DMS153 treated with DMSO at 0.1 percent for 48 hours (cell line): ENCODE results near the gene GPN2.

Experiments used
- DNase-seq: peaks from one replicate; lab custom pipeline; 2025; ENCODE audit not compliant: unreplicated experiment; lab: John Stamatoyannopoulos, UW

GPN2 gene

DNA sequence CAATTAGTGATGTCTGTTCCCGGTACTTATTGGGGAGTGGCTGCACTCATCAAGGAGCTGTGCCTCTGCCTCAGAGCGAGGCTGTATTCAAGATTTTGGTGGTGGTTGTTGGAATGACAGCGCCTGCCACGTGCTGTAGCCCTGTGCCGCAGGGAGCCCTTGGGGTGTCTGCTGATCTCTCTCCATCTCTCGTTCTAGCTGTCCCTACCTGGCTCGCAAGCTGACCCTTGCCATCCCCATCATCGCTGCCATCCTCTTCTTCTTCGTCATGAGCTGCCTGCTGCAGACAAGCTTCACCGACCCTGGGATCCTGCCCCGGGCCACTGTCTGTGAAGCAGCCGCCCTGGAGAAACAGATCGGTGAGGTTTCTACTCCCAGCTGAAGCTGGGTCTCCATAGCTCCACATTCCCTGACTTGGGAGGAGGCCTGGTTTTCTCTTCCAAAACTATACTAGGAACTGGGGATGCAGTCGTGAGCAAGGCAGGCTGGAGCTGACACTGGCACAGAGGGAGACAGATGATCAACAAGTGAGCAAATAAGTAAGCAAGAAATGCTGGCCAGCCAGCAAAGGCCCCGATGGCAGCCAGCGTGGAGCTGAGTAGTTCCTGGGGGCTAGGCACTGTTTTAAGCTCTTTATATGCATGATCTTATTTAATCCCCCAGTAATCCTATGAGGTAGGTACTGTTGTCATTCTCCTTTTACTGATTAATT is 57.7 kb downstream of the GPN2 start:
- no peak for DNase-seq

DNA sequence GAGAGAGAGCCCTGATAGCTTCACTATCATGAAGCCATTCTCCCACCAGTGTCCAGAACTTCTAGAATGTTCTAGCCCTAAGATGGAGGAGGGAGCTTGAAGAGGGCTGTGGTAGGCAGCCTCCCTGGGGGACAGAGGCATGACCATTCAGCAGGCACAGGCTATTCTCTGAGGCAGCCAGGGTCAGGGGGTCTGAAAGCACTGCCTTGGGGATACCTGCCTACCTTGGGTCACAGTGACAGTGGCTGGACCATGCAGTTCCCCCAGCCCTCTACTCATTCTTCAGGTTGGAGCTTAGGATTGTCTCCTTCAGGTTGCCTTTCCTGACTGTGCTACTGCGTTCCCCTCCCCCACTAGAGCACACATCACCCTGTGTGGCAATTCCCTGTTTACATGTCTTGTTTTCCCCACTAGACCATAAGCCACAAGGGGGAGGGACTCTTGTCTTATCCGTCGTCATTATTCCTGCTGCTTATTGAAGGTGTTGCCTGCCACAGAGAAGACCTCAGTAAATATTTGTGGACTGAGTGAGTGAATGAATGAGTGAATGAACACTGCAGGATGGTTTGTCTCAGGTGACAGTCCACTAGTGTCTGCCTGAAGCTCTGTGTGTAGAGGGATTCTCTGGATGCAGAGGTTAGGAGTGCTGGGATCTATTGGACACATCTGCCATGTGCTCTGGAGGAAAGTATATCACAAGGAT is 58.4 kb downstream of the GPN2 start:
- no peak for DNase-seq

DNA sequence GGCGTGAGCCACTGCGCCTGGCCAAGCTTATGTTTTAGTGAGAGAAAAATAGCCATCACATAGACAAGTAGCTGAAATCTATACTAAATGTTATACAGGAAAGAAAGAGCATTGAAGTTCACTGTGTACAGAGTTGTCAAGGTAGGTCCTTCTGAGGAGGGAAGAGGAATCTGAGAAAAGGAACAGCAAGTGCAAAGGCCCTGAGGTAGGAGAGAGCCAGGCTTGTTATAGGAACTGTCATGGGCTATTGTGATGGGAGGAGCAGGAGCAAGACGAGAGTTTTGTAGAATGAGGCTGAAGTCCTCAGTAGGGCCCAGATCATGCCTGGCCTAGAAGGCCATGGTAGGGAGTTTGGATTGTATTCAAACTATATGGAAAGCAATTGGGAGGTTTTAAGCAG is 59.0 kb downstream of the GPN2 start:
- no peak for DNase-seq

DNA sequence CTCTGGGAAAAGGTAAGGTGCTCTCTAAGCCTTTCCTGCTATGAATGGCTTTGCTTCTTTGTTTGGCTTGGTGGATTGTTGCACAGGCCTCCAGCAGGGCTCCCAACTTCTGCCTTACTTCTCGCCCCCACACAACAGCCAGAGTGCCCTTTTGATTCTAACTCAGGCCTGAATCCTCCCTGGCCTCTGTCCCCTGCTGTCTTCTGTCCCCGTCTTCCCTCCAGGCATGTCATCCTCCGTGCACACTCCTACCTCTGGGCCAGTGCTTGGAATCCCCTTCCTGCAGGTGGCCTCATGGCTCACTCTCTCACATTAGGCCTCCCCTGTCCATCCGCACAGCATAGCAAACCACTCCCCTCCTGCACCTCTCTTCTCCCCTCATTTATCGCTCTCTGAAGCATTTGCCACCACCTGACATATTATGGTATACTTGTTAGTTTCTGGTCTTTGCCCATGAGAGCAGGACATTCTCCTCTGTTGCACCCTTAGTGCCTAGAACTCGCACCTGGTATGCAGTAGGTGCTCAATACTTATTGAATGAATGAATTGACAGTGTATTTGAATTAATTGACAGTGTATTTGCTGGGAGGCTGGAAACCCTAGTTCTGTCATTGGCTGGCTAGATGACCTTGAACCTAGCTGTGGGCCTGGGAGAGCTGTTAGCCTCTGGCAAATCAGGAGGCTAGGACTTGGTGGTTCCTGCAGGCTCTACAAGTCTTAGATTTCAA is 60.7 kb downstream of the GPN2 start:
- DNase-seq = no peak

DNA sequence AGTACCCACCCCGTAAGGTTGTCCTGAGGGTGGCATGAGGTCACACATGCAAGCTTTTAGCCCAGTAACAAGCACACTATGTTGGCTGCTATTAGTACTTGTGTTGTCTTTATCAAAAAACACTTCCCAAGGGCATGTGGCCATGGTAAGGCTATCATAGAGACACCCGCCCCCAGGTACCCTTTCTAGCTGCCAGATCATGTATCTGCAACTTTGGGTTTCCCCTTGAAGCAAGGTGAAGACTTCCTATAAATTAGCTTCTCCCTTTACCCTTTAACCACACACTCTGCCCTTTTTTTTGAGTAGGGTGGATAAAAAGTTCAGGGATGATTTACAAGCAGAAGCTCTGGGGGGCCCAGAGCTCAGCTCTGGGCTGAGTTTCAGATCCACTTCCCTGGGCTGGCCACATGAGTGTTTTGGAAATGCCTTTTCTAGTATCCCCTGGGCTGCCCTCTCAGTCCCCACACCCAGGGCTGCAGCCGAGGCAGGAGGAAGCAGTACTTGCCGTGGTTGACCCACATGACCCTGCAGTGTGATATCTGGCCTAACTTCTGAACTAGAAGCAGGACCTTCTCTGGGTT is 61.6 kb downstream of the GPN2 start:
- no peak for DNase-seq

DNA sequence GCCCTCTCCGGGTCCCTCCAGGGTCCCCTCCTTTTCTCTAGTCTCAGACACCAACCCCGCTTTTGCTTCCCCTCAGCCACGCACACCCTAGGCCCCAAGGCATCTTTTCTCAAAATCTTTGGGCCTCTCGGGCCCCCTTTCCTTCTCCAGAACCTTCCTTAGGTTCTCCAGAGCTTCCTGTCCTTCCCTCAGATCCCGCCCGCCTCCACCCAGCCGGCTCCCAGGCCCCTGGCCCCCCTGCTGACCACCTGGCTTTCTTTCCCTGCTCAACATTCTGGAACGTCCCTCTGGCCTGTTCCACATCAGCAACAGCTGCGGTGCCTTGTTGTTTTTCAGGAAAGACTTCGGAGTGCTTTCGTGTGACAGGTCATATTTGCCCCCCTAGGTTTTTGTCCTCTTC is 62.4 kb downstream of the GPN2 start:
- no peak for DNase-seq

DNA sequence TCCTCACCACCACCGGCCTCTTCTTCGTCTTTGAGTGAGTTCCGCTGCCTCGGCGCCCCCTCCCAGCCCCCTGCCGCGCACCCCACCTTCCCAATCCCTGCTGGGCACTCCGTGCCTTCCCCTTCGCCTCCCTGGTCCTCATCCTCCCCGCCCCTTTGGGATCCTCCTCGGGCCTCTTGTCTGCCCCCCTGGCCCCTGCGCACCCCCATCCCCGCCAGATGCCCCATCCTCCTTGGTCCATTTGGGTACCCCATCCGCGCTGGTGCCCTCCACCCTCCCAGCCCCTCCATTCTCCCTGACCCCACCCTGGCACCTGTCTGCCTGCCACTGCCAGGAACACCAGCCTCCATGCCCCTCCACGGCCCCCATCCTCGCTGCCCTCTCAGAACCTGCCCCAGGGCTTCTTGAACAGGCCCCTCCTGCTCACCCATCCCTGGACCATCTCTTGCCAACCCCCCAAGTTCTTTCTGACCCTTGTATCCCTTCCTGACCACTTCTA is 62.9 kb downstream of the GPN2 start:
- no peak for DNase-seq

DNA sequence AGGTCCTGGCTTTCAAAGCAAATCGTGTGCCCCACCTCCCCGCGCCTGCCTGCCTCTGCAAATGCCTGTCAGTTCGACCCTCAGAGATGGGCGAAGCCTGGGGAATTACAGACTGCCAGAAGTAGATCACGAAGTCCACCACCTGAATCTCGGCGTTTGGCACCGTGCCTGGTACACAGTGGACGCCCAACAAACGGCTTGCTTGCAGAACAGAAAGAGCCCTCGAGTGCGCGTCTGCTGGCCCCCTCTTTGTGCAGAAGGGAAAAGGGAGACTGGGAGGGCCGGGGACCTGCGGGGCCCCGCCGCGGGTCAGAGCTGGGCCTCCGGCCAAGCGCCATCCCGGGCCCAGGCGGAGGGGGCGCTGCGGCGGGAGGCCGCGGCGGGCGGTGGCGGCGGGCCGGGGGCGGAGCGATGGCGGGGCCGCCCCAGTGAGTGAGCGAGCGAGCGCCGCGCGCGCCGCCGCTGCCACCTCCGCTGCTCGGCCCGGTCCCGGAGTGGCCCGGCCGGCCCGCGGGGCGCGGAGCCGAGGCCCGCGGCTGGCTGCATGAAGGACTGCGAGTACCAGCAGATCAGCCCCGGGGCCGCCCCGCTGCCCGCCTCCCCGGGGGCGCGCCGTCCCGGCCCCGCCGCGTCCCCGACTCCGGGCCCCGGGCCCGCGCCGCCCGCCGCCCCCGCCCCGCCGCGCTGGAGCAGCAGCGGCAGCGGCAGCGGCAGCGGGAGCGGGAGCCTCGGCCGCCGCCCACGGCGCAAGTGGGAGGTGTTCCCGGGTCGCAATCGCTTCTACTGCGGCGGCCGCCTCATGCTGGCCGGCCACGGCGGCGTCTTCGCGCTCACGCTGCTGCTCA is 63.6 kb downstream of the GPN2 start, which contains the start of gene ZDHHC18:
Gene ZDHHC18, plus strand, starts transcription at position 428 of the 845 bp plus-strand sequence. Its CDS starts 117 bp downstream, at position 545.
- DNase-seq = peak; percentile 33
